ENCODE measurements around the gene CD151. TPM values are rescaled to one million over a fixed set of nuclear protein-coding genes. Genes with fewer than 3 reads are reported as not detected.

The CD151 gene
- total RNA-seq, 2 donors from 2014 or later: 443 to 462 TPM

DNA sequence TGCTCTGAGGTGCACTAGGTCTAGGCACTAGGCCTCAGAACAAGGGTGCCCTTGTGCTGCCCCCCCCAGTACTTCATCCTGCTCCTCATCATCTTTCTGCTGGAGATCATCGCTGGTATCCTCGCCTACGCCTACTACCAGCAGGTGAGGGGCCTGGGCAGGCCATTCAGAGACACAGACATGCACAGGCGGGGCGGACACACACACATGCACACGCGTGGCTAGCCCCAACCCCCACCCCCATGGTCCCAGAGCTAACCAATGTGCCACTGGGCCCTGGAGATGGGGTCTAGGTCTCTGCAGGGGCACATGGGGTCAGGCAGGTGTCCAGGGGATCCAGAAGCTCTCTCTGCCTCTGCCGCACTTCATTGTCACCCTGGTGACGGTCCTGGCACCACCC is 3.9 kb downstream of the CD151 start:
- intact Hi-C loops (cut with DNase I, micrococcal nuclease): no loop called here
- peak in 1 of 2 donors; percentile 7 for DNase-seq
- no peak for ATAC-seq

DNA sequence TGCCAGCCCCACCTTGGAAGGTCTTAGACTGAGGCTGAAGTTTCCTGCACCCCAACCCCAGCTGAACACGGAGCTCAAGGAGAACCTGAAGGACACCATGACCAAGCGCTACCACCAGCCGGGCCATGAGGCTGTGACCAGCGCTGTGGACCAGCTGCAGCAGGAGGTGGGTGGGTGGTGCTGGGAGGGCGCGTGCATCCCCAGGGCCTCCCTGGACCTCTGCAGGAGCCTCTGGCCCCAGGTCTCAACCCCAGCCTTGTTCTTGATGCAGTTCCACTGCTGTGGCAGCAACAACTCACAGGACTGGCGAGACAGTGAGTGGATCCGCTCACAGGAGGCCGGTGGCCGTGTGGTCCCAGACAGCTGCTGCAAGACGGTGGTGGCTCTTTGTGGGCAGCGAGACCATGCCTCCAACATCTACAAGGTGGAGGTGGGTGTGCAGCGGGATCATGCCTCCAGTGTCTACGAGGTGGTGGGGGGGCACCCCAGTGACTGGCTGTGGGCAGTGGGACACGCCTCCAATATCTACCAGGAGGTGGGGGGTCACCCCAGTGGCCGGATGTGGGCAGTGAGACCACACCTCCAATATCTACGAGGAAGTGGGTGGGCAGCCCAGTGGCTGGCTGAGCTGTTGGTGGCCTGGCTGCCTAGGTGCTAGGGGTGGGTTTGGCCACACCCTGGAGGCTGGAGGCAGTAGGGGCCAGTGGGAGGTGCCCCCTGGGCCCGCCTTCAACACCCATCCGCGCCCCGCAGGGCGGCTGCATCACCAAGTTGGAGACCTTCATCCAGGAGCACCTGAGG is 4.6 kb downstream of the CD151 start:
- ATAC-seq: no peak
- intact Hi-C loops (cut with DNase I, micrococcal nuclease): no loop called here

DNA sequence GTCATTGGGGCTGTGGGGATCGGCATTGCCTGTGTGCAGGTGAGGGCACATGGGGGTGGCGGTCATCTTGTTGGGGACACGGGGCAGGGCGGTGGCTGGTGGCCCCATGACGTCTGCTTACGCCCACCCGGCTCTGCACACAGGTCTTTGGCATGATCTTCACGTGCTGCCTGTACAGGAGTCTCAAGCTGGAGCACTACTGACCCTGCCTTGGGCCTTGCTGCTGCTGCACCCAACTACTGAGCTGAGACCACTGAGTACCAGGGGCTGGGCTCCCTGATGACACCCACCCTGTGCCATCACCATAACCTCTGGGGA is 5.2 kb downstream of the CD151 start:
- ATAC-seq: no peak
- no peak for DNase-seq
- intact Hi-C loops (cut with DNase I, micrococcal nuclease): no loop called here

More for the DNA sequence above, 4.6 kb downstream of the CD151 start:
- peak in 1 of 2 donors; percentile 22 for DNase-seq

DNA sequence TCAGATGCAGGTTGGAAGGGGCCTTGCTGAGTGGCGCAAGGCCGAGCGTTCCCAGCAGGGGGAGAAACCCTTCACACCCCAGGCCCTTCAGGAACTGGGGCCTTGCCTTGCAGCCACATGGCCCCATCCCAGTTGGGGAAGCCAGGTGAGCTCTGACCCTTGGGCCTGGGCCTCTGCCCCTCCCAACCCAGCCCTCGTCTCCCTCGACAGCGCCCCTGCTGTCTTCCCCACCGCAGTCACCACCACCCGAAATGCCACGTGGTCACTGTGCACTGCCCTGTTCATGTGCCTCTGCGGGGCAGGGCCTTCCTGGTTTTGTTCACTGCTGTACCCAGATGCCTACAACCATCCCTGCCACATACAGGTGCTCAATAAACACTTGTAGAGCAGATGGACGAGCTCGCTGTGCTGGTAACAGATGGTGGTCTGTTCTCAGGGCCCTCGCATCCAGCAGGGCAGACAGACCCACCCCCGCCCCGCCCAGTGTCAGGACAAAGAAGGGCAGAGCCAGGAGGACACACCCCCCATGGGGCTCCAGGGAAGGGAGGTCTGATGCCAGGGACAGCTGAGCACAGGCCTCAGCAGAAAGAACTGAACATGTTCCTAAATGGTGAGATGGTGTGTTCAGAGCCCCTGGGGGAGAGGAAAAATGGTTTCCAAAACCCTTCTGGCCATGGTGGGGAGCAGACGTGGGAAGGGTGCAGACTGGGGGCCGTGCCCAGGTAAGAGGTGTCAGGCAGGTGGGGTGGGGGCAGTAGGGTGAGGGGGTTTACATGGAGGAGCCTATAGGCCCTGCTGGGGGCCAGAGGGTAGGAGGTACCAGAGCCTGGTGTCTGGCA is 5.9 kb downstream of the CD151 start:
- DNase-seq: peak; percentile 59 to 74
- peak; percentile 15 for ATAC-seq
- intact Hi-C loops (cut with DNase I, micrococcal nuclease): no loop called here

DNA sequence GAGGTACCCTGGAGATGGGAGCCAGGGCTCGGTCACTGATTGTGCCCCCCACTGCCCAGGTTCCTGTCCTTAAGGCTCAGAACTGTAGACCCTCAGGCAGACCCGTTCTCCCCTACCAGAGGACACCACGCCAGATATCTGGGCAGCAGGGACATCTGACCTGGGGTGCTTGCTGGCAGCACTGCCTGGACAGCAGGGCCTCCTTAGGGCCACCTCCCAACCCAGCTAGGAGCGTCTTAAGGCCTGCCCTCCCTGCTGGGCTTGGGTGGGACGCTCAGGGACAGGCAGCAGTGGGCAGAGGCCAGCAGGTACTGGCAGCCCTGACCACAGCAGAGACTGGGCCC is 6.5 kb downstream of the CD151 start:
- no peak for ATAC-seq
- no peak for DNase-seq
- intact Hi-C loops (cut with DNase I, micrococcal nuclease): no loop called here

DNA sequence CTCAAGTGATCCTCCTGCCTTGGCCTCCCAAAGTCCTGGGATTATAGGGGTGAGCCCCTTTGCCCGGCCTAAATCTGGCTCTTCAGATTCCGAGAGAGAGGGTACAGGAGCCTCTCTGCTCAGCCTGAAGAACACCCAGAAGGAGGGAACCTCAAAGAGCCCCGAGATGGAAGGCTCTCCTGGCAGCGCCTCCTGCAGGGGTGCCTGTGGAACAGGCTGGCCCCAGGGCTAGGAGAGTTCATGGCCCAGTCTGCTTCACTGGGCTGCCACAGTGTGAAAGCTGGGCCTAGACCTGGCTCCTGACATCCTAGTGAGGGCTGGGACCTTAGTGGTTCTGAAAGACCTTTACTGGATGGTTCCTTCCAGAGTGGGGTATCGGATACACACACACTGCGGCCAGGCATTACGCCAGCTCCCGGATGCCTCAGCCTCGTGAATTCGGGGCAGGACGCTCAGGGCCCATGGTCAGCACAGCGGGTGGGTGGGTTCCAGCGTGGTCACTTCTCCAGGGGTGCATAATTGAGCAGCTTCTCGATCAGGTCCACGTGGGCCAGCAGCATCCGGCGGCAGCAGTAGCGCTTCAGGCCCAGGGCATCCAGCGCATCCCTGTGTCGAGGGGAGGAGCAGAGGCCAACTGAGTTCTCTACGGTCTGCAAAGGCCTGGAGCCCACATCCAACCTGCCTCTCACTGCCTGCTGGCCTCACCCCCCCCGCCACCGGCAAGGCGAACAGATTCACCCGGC is 7.3 kb downstream of the CD151 start:
- intact Hi-C loops (cut with DNase I, micrococcal nuclease): no loop called here
- DNase-seq (no peak), ATAC-seq (no peak)

DNA sequence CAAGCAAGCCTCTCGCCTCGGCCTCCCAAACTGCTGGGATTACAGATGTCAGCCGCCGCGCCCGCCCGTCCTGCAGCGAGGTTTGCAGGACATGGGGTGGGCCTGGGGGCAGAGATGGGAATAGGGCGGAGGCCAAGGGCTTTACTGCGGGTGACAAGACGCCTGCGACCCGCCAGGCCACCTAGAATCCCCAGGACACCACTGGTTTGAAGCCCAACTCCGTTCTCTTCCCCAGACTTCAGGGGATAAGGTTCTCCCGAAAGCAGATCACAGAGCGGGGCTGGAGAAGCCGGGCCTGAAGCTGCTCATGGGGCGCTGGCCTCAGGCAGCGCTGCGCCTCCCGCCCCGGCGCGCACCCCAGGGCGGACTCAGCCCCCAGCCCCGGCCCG is 9.2 kb downstream of the CD151 start:
- DNase-seq (no peak), ATAC-seq (peak; percentile 31)
- intact Hi-C loops (cut with DNase I, micrococcal nuclease): no loop called here

DNA sequence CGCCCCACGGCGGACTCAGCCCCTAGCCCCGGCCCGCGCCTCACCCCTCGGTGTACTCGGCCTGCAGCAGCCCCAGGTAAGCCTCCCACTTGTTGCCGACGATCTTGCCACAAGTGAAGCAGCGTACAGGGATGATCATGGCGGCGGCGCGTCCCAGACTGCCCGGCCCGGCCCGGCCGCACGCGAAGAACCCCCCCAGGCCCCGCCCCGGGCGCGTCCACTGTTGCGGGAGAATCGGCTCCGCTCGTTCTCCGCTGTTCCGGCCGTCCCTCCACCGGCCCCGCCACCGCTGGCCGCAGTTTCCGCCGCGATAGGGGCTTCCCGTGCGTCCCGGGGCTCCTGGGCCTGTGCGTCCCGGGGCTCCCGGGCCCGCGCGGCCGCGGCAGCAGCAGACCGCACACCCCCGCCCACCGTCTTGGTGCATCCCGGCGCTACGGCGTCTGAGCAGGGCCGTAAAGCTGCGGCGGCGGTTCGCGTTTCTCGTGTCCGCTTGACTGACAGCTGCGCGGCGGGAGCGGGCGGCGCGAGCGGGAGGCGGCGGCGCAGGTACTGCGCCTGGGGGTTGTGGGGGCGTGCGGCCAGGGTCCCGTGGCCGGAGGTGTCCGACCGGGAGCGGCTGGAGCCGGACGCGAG is 9.7 kb downstream of the CD151 start, which contains the start of the genes POLR2L and TSPAN4:
Gene POLR2L, minus strand, starts transcription at position 160 of the 633 bp plus-strand sequence. Its CDS starts 21 bp downstream, at position 139.
Gene TSPAN4, plus strand, starts transcription at position 483 of the 633 bp plus-strand sequence. CDS start 7,453 bp downstream, outside the sequence.
- peak; percentile 69 for ATAC-seq
- DNase-seq: peak; percentile 82 to 93
- intact Hi-C loops (cut with DNase I, micrococcal nuclease): no loop called here

DNA sequence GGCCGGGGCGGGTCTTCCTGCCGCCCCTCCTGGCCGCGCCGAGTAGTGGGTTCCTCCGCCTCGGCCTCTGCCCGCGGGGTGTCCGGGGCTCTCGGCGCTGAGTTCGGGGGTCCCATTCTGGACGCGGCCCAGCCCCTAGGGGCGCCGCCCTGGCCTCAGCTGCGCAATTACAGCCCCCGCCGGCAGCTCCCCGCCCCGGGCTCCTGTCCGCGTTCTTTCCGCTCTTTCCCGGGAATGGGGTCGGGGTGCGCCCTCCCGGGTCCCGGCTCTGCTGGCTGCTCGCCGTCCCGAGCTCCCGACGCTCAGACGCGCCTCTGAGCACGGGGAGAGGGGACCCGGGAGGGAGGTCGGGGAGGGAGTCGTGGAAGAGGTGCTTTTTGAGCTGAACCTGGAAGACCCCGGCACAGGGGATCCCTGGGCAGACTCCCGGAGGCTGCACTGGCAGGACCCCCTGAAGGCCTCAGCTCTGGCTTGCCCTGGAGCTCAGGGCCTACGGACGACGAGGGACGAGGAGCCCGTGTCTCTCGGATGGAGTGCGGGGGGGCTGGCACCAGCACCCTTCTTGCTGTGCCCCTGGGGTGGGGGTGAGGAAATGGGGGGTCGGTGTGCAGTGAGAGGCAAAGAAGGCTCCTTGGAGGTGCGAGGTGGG is 10.5 kb downstream of the CD151 start:
- DNase-seq (no peak), ATAC-seq (no peak)
- intact Hi-C loops (cut with DNase I, micrococcal nuclease): no loop called here

DNA sequence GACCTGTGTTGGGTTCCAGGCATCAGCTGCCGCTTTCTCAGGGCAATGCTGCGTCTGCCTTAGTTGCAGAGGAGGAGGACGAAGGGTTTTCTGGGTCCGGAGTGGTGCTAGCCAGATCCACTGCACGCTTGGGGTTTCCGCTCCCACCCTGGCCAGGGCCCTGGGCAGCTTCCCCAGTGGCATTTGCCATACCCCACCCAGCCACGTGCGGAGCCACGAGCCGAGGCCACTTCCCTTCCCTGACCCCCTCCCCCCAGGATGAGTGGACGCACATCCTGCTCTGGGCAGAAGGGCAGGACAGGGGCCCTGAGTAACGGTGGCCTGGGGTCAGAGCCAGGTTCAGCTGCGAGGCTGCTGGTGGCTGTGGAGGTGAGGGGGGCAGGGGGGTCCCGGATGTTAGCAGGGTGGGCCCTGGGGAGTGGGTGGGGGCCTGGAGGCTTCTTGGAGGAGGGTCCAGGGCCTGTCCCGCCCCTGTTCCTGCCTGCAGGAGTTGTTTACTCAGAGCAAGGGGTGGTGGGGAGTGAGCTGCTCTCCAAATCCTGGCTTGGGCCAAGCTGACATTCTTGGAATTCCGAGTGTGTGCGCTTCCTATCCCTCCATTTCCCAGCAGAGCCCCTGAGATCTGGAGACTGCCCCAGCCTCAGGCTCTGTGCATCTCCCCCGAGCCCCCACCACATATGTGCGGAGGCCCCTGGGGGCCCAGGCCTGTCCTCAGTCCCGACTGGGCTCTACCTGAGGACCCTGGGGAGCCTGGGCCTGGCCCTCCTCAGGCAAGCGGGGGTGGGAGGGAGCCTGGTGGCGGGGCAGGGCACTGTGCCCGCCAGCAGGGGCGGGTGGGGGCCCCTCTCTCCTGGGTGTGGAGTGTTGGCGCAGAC is 11.3 kb downstream of the CD151 start:
- peak; percentile 78 to 89 for DNase-seq
- no peak for ATAC-seq
- intact Hi-C loops (cut with DNase I, micrococcal nuclease): no loop called here

DNA sequence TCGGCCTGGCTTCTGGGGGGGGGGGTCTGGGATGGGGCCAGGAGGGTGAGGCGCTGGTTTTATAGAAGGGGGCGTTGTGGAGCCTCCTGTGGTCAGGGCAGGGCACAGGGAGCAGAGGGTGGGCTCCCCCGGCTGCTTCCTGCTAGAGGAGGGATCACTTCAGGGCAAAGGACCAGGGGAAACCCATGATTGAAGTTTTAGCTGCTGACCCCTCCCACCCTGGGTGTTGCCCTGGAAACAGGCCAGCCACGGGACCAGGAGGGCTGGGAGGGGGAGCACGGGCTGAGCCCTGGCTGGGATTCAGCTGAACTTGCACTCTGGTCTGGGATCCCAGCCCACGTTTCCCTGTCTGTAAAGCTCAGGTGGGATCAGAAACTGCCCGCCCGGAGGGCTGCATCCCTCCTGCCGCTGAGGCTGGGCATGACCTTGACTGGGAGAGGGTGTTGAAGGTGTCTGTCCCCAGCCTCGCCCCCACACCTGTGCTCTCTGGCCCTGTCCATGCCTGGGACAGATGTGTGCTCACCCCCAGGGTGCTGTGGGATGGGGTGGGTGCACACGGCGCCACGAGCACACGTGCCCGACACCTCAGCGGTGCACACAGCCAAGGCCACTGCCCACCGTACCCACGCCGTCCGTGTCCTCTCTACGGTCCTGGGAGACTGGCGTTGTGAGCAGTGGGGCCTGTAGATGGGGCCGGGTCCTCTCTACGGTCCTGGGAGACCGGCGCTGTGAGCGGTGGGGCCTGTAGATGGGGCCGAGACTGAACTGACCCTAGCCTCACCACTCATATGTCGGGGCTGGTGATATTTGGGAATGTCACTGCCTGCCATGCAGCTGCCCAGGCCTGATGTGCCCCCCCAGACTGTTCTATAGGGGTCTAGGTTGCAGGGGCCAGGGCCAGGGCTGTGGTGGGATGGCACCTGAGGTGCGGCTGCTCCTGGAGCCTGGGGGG is 12.2 kb downstream of the CD151 start:
- ATAC-seq (peak; percentile 1), DNase-seq (peak; percentile 73 to 88)
- intact Hi-C loops (cut with DNase I, micrococcal nuclease): no loop called here

DNA sequence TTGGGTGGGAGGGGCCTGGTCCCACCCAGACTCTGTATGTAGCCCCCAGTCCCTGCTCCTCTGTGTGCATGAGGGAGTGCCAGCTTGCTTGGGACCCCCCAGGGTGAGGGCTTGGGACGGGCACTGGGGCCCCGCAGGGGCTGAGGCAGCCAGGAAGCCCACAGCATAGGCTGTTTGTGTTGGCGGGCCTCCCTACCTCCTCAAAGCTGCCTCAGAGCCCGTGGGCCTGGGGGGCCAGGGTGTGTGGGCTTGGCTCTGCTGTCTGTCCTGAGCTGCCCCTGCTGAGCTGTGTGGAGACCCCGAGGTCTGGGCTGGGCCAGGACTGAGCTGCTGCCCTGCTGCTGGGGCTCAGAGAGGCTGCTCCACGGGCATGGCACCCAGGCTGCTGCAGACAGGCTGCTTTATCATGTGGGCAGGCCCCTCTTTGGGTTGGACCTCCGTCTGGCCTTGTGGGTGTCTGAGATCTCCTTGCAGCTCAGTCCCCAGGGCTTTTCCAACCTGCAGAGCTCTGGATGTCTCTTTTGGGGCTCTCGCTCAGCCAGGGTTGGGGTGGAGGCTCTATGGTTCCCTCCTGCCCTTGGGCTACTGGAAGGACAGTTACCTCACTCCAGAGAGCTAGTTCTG is 13.2 kb downstream of the CD151 start:
- intact Hi-C loops (cut with DNase I, micrococcal nuclease): no loop called here
- ATAC-seq (no peak), DNase-seq (no peak)

DNA sequence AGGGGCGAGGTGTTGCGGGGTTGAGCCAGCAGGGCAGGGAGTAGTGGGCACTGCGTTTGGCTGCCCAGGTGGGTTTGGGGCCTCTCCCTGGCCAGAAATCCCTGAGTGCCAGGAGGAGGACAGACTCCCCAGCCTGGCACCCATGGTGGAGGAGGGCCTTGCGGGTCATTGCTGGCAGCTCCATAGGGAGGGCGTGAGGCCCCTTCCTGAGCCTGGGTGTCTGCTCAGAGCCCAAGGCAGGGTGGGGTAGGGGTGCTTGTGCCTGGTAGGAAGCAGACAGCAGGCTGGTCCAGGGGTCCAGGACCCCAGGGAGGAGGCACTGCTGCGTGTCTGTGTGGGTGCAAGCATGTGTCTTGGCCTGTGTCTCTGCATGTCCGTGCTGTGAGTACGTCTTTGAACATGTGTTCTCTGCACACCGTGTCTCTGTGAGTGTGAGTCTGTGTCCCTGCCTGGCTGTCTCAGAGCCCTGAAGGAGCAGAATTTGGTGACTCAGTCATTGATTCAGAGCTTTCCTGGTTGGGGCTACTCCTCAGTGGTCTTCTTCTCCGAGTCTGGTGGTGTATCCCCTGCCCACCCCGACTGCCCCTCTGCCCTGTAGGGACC is 13.8 kb downstream of the CD151 start:
- DNase-seq (no peak), ATAC-seq (no peak)
- intact Hi-C loops (cut with DNase I, micrococcal nuclease): no loop called here

DNA sequence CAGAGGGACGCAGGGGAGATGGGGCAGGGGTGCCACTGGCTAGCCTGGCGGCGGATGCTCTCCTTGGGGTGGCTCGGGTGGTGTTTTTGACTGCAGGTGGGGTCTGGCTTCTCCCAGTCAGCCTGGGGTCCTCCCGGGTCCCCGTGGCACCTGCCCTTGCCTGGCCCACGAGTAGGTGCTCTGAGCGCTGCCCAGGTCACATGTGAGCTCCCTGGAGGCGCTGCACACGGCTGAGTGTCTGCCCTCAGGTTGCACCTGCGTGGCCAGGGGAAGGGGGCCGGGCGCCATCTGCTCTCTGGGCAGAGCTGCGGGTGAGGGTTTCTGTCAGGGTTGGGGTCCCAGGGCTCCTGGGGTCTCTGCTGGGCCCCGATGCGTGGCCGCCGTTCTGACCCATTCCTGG is 15.1 kb downstream of the CD151 start:
- intact Hi-C loops (cut with DNase I, micrococcal nuclease): no loop called here
- DNase-seq (no peak), ATAC-seq (no peak)

DNA sequence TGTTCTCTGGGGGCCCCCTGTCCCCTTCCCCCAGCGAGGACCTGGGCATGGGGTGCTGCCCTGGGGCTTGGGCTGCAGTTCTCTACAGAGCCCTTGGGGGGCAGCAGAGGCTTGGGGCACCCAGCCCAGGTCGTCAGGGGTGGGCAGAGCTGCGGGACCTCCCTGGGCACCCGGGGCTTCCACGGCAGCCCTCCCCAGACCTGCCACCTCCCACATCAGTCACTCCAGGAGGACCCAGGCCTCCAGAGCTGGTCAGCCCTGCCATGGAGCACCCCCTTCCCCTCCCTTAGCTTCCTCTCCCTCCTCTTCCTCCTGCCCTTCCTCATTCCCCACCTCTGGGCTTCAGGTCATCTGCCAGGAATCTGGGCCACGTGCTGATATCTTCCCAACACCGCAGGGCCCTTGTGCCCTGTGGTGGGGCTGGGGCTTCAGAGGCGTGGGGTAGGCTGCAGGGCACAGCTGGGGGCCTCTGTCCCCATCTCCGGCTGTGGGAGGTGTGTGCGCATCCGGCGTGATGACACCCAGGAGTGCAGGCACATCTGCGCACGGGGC is 15.7 kb downstream of the CD151 start:
- peak; percentile 57 for ATAC-seq
- intact Hi-C loops (cut with DNase I, micrococcal nuclease): no loop called here

More for the DNA sequence above, 15.7 kb downstream of the CD151 start:
- DNase-seq: peak in 1 of 2 donors; percentile 66
